Right lobe of liver (tissue), 6 donors: ENCODE measurements around the gene TERF2IP. TPM values are rescaled to one million over a fixed set of nuclear protein-coding genes. Genes with fewer than 3 reads are reported as not detected.

Experiments used
- ATAC-seq, 4 donors: fragments of 200-7000 bp; cut with Tn5 transposase; one replicate each; pipeline ENCODE4 v1.9.1; 2020; ENCODE audit warnings: mild to moderate bottlenecking in 4 of 4, moderate library complexity in 4 of 4
- DNase-seq, 3 donors: peaks; one replicate each; pipeline ENCODE4 v3.0.0-alpha.2; 2020
- H3K27ac ChIP-seq, 3 donors: fragments of 200-600 bp; one replicate each; pipeline ENCODE4 v1.8.0; 2022
- H3K27me3 ChIP-seq, 2 donors: fragments of 200-600 bp; one replicate each; pipeline ENCODE4 v1.8.0; 2022
- H3K36me3 ChIP-seq, 4 donors: fragments of 200-600 bp; sonication (generic) in 1 of 4; one replicate each; pipeline versions ENCODE4 v1.5.1 to v1.8.0; 2017 to 2022; ENCODE audit warnings: control low read depth in 1 of 4
- H3K4me1 ChIP-seq, 4 donors: fragments of 200-600 bp; sonication (generic) in 1 of 4; one replicate each; pipeline versions ENCODE4 v1.5.1 to v1.8.0; 2017 to 2022; ENCODE audit warnings: control low read depth in 1 of 4
- H3K4me3 ChIP-seq, 3 donors: fragments of 200-600 bp; one replicate each; pipeline ENCODE4 v1.8.0; 2022
- H3K9me3 ChIP-seq, 4 donors: fragments of 200-600 bp; sonication (generic) in 1 of 4; one replicate each; pipeline versions ENCODE4 v1.5.1 to v1.8.0; 2017 to 2022; ENCODE audit warnings: control low read depth in 1 of 4
- CTCF ChIP-seq, 4 donors: fragments of 200-600 bp in 3 of 4; fragments of 450-650 bp in 1 of 4; IDR thresholded peaks; one replicate each; pipeline versions ENCODE4 v1.5.1 to v1.8.0; 2016 to 2022; ENCODE audit warnings: antibody characterized with exemption in 4 of 4, mild to moderate bottlenecking in 2 of 4
- POLR2A ChIP-seq: fragments of 450-650 bp; IDR thresholded peaks from one replicate; pipeline ENCODE4 v1.6.1; 2017; ENCODE audit warnings: antibody characterized with exemption, mild to moderate bottlenecking
- WGBS: methylation state at CpG from one replicate; pipeline ENCODE4 v1.1.6; 2018; ENCODE audit warnings: low coverage, low lambda C conversion rate; ENCODE audit not compliant: insufficient coverage; ENCODE audit errors: missing lambda C conversion rate; 5-methylcytosine and 5-hydroxymethylcytosine counted together
- intact Hi-C, 2 donors: fragments of 100-400 bp; cut with DNase I; formaldehyde crosslinking; loops; one replicate each; pipeline versions ENCODE4 v1.11.2 to v1.14.1; 2022
- total RNA-seq, 6 experiments: library from RNA; depleted of rRNA in 2 of 6; stranded (reverse); fragments of >200 nt in 2 of 6; fragmentation: NEBNext Ultra II Directional in 3 of 6; extraction: Animal tissue kit (Norgen Biotek cat#: 25700) in 3 of 6; gene quantifications; one replicate each; pipeline versions ENCODE4 v1.1.0 to v1.2.4, GENCODE V29; 2016 to 2023
- donor health status: DM: no; HTN: yes; CAD: no.
- donor health status: DM: no; HTN: no; CAD: no.
- donor health status: DM: no; HTN: no; CAD: no.
- donor health status: DM: no; HTN: yes; CAD: no.
- donor health status: DM: no; HTN: yes; CAD: no.

The TERF2IP gene
- total RNA-seq, 6 experiments from 2014 or later = 16.0 to 25.1 (median 23.2) TPM

GRCh38 chr16:75626806-75627205, 20.8 kb upstream of the TERF2IP start:
- Histone ChIP-seq H3K4me1 (peaks cover 0 to 8% (median 4%) of the 10 kb centered on the region in 4 donors), H3K36me3 (peaks cover 2 to 61% (median 25%) of the 10 kb centered on the region in 4 donors), H3K9me3 (no peaks in the 10 kb centered on the region), H3K27me3 (no peaks in the 10 kb centered on the region), H3K27ac (no peak overlapping the region), H3K4me3 (no peak overlapping the region)
- no peak for TF ChIP-seq CTCF (IDR thresholded peaks at IDR 0.05)
- no peak for TF ChIP-seq POLR2A
- 88% methylated on average over 4 of the region's 4 CpGs for WGBS
- ATAC-seq (no peak), DNase-seq (no peak)
- intact Hi-C loops = no loop called here

- DNase-seq (no peak), ATAC-seq (no peak)
- TF ChIP-seq POLR2A (no peak), CTCF (IDR thresholded peaks at IDR 0.05) (no peak)
- Histone ChIP-seq H3K9me3 (no peaks in the 10 kb centered on the region), H3K4me3 (no peak overlapping the region), H3K27me3 (no peaks in the 10 kb centered on the region), H3K4me1 (no peaks in the 10 kb centered on the region), H3K36me3 (peaks cover 4 to 71% (median 30%) of the 10 kb centered on the region in 4 donors), H3K27ac (no peak overlapping the region)
- intact Hi-C loops = no loop called here
- 42% methylated on average over 3 of the region's 3 CpGs for WGBS
Measured at GRCh38 chr16:75627851-75628250, 19.7 kb upstream of the TERF2IP start.

GRCh38 chr16:75628351-75628750, 19.2 kb upstream of the TERF2IP start:
- Histone ChIP-seq H3K27ac (no peak overlapping the region), H3K36me3 (peaks cover 7 to 76% (median 32%) of the 10 kb centered on the region in 4 donors), H3K9me3 (no peaks in the 10 kb centered on the region), H3K4me1 (no peaks in the 10 kb centered on the region), H3K4me3 (no peak overlapping the region), H3K27me3 (no peaks in the 10 kb centered on the region)
- intact Hi-C loops = no loop called here
- ATAC-seq (no peak), DNase-seq (no peak)
- TF ChIP-seq CTCF (IDR thresholded peaks at IDR 0.05) = no peak
- TF ChIP-seq POLR2A = no peak
- WGBS = 80% methylated on average over 3 of the region's 4 CpGs

GRCh38 chr16:75629132-75629531, 18.4 kb upstream of the TERF2IP start:
- no peak for ATAC-seq
- DNase-seq = no peak
- intact Hi-C loops = no loop called here
- no peak for TF ChIP-seq CTCF (IDR thresholded peaks at IDR 0.05)
- no peak overlapping the region for H3K4me3 ChIP-seq
- H3K36me3 ChIP-seq = peaks cover 9 to 84% (median 36%) of the 10 kb centered on the region in 4 donors
- no peaks in the 10 kb centered on the region for H3K9me3 ChIP-seq
- WGBS = 90% methylated on average over 10 of the region's 10 CpGs
- H3K4me1 ChIP-seq = no peaks in the 10 kb centered on the region
- H3K27me3 ChIP-seq = no peaks in the 10 kb centered on the region
- H3K27ac ChIP-seq = no peak overlapping the region

GRCh38 chr16:75630052-75630451, 17.5 kb upstream of the TERF2IP start:
- Histone ChIP-seq H3K4me1 (no peaks in the 10 kb centered on the region), H3K9me3 (no peaks in the 10 kb centered on the region), H3K4me3 (no peak overlapping the region), H3K27me3 (no peaks in the 10 kb centered on the region), H3K36me3 (peaks cover 10 to 93% (median 42%) of the 10 kb centered on the region in 4 donors), H3K27ac (no peak overlapping the region)
- TF ChIP-seq POLR2A = no peak
- no peak for TF ChIP-seq CTCF (IDR thresholded peaks at IDR 0.05)
- no CpG with 5 or more reads among the region's 3 CpGs for WGBS
- DNase-seq (no peak), ATAC-seq (no peak)
- intact Hi-C loops = no loop called here
